A549 (cell line): Measurements from ENCODE around the gene CCDC187. TPM values are rescaled to one million over a fixed set of nuclear protein-coding genes. Genes with fewer than 3 reads are reported as not detected.

Source experiments
- ATAC-seq, 2 experiments: fragments of 200-7000 bp in 1 of 2; fragments of >200 bp in 1 of 2; cut with Nextera tagmentation in 1 of 2; cut with Tn5 transposase in 1 of 2; 3 replicates each; pipeline versions ENCODE4 v1.8.0 to v1.9.1; 2018 to 2020; ENCODE audit warnings: mild to moderate bottlenecking in 1 of 2, moderate library complexity in 1 of 2
- CTCF ChIA-PET: fragments of 300-600 bp; sonication (Branson Sonifier 250); formaldehyde crosslinking; extraction: SDS; loops from one replicate; lab custom pipeline; 2021; ENCODE audit warnings: antibody characterized with exemption, inconsistent platforms; lab: Yijun Ruan, JAX
- POLR2A ChIA-PET: fragments of 350-600 bp; formaldehyde crosslinking; extraction: SDS; loops from one replicate; lab custom pipeline; 2021; ENCODE audit warnings: antibody characterized with exemption, inconsistent platforms; lab: Yijun Ruan, JAX
- DNase-seq, 2 experiments: peaks; one replicate each; pipeline versions ENCODE4 v3.0.0 to v3.0.0-alpha.2; 2011 to 2016; ENCODE audit warnings: low read depth in 1 of 2, low spot score in 1 of 2
- FAIRE-seq: peaks from 2 replicates; lab custom pipeline; 2011; peaks lifted over from hg19 to GRCh38; lab: Jason Lieb, UNC
- H3K27ac ChIP-seq, 2 experiments: fragments of >200 bp; sonication (Bioruptor Twin); formaldehyde crosslinking; 3 replicates each; pipeline ENCODE4 v1.5.1; 2016 to 2017
- H3K4me1 ChIP-seq: fragments of >200 bp; sonication (Bioruptor Twin); formaldehyde crosslinking; 3 replicates; pipeline ENCODE4 v1.6.1; 2016
- H3K4me2 ChIP-seq: fragments of >200 bp; sonication (Bioruptor Twin); formaldehyde crosslinking; 3 replicates; pipeline ENCODE4 v1.6.1; 2016
- H3K4me3 ChIP-seq: fragments of >200 bp; sonication (Bioruptor Twin); formaldehyde crosslinking; 3 replicates; pipeline ENCODE4 v1.5.1; 2016
- H3K9me3 ChIP-seq: fragments of >200 bp; sonication (Bioruptor Twin); formaldehyde crosslinking; 3 replicates; pipeline ENCODE4 v1.6.1; 2016
- BHLHE40 ChIP-seq: IDR thresholded peaks from 2 replicates; pipeline ENCODE4 v1.6.1; 2012; ENCODE audit warnings: low read depth, low read length, inconsistent platforms
- CHD2 ChIP-seq: fragments of 150-350 bp; IDR thresholded peaks from 2 replicates; pipeline ENCODE4 v1.6.1; 2014; ENCODE audit warnings: low read length; ENCODE audit not compliant: partially characterized antibody
- CTCF ChIP-seq: fragments of >200 bp; sonication (Bioruptor Twin); formaldehyde crosslinking; IDR thresholded peaks from 3 replicates; pipeline ENCODE4 v1.5.1; 2016
- EHF ChIP-seq: fragments of 250-450 bp; sonication (Bioruptor Pico); IDR thresholded peaks from 2 replicates; pipeline ENCODE4 v1.5.0; 2020; ENCODE audit warnings: mild to moderate bottlenecking
- EP300 ChIP-seq, 2 experiments: fragments of >200 bp; sonication (Bioruptor Twin); formaldehyde crosslinking; IDR thresholded peaks; 2 replicates in 1 of 2; 3 replicates in 1 of 2; pipeline ENCODE4 v1.6.1; 2016 to 2017
- GATA3 ChIP-seq: IDR thresholded peaks from 2 replicates; pipeline ENCODE4 v1.6.1; 2012; ENCODE audit warnings: borderline replicate concordance
- HES2 ChIP-seq: fragments of >200 bp; sonication (Bioruptor Twin); formaldehyde crosslinking; IDR thresholded peaks from 2 replicates; pipeline ENCODE4 v1.6.1; 2016
- HMGXB4 ChIP-seq: fragments of 250-450 bp; sonication (Bioruptor Pico); IDR thresholded peaks from 2 replicates; pipeline ENCODE4 v1.5.0; 2021; ENCODE audit warnings: mild to moderate bottlenecking, moderate library complexity, borderline replicate concordance
- HOXA7 ChIP-seq: fragments of 250-450 bp; sonication (Bioruptor Pico); IDR thresholded peaks from 2 replicates; pipeline ENCODE4 v1.5.0; 2020; ENCODE audit warnings: mild to moderate bottlenecking, moderate library complexity
- HOXB13 ChIP-seq: fragments of 250-450 bp; sonication (Bioruptor Pico); IDR thresholded peaks from 2 replicates; pipeline ENCODE4 v1.5.0; 2020; ENCODE audit warnings: low read depth, mild to moderate bottlenecking, moderate library complexity
- HOXB5 ChIP-seq: fragments of 250-450 bp; sonication (Bioruptor Pico); IDR thresholded peaks from 2 replicates; pipeline ENCODE4 v1.5.0; 2020; ENCODE audit warnings: mild to moderate bottlenecking, moderate library complexity
- JUNB ChIP-seq: fragments of >200 bp; sonication (Bioruptor Twin); formaldehyde crosslinking; IDR thresholded peaks from 2 replicates; pipeline ENCODE4 v1.6.1; 2016
- KDM1A ChIP-seq: fragments of 200-600 bp; sonication (generic); IDR thresholded peaks from 2 replicates; pipeline ENCODE4 v1.6.1; 2016; ENCODE audit warnings: low read depth, mild to moderate bottlenecking
- KDM5A ChIP-seq: fragments of 200-600 bp; sonication (generic); IDR thresholded peaks from 2 replicates; pipeline ENCODE4 v1.6.1; 2016; ENCODE audit warnings: antibody characterized with exemption, mild to moderate bottlenecking
- MAZ ChIP-seq: fragments of 150-350 bp; IDR thresholded peaks from 2 replicates; pipeline ENCODE4 v1.6.1; 2014; ENCODE audit warnings: antibody characterized with exemption, low read depth, low read length, borderline replicate concordance
- NPAS2 ChIP-seq: fragments of 250-450 bp; sonication (Bioruptor Pico); IDR thresholded peaks from 2 replicates; pipeline ENCODE4 v1.8.0; 2022; ENCODE audit warnings: mild to moderate bottlenecking, moderate library complexity, borderline replicate concordance
- PBX3 ChIP-seq: IDR thresholded peaks from 2 replicates; pipeline ENCODE4 v1.6.1; 2012
- PHF8 ChIP-seq: fragments of 200-600 bp; sonication (generic); IDR thresholded peaks from 2 replicates; pipeline ENCODE4 v1.6.1; 2016; ENCODE audit warnings: low read depth, mild to moderate bottlenecking, antibody characterized with exemption, moderate library complexity, borderline replicate concordance
- RARB ChIP-seq: fragments of 250-450 bp; sonication (Bioruptor Pico); IDR thresholded peaks from 2 replicates; pipeline ENCODE4 v1.8.0; 2021; ENCODE audit warnings: mild to moderate bottlenecking, moderate library complexity
- RCOR1 ChIP-seq: fragments of 150-350 bp; IDR thresholded peaks from 2 replicates; pipeline ENCODE4 v1.6.1; 2014; ENCODE audit warnings: antibody characterized with exemption, low read length, low read depth
- SMC3 ChIP-seq: fragments of >200 bp; sonication (Bioruptor Twin); formaldehyde crosslinking; IDR thresholded peaks from 3 replicates; pipeline ENCODE4 v1.6.1; 2018; ENCODE audit warnings: inconsistent platforms
- SREBF2 ChIP-seq: fragments of 450-650 bp; IDR thresholded peaks from 2 replicates; pipeline ENCODE4 v1.6.1; 2014; ENCODE audit warnings: mild to moderate bottlenecking, moderate library complexity
- TP53 ChIP-seq: fragments of 250-450 bp; sonication (Bioruptor Pico); IDR thresholded peaks from 2 replicates; pipeline ENCODE4 v1.5.0; 2021; ENCODE audit warnings: mild to moderate bottlenecking, moderate library complexity
- ZNF302 ChIP-seq: fragments of 250-450 bp; sonication (Bioruptor Pico); IDR thresholded peaks from 2 replicates; pipeline ENCODE4 v1.9.0; 2021; ENCODE audit warnings: inconsistent platforms, mild to moderate bottlenecking, moderate library complexity
- ZSCAN20 ChIP-seq: fragments of 250-450 bp; sonication (Bioruptor Pico); IDR thresholded peaks from 2 replicates; pipeline ENCODE4 v1.8.0; 2022; ENCODE audit warnings: mild to moderate bottlenecking, moderate library complexity
- WGBS: methylation state at CpG from one replicate; pipeline ENCODE4 v1.1.6; 2017; ENCODE audit errors: missing lambda C conversion rate; 5-methylcytosine and 5-hydroxymethylcytosine counted together
- polyA plus RNA-seq, 4 experiments: library from polyadenylated mRNA; depleted of rRNA in 3 of 4; stranded (reverse); fragments of >200 nt; fragmentation: RNase III in 1 of 4; extraction: RNeasy Plus Mini Kit Qiagen cat#74134 plus additional on column Dnase treatment in 1 of 4; gene quantifications; 2 replicates in 3 of 4; 3 replicates in 1 of 4; pipeline ENCODE4 v1.2.3, GENCODE V29; 2011 to 2017

Gene CCDC187
- polyA plus RNA-seq, 2 of the 4 experiments (the other 2 are of a cell fraction) = under 0.01 TPM; not detected in 1

GRCh38 chr9:136331030-136331429 is 27.1 kb upstream of the CCDC187 start:
- ChIA-PET CTCF (interaction anchor here (1.7 to 2.5 kb wide), 2 partner anchors 9 to 15 kb away, joined by 5 to 18 read pairs; no protein-coding TSS in a partner anchor), POLR2A (interaction anchor here (1.0 kb wide), 1 partner anchor 32 kb away, joined by 3 read pairs; no protein-coding TSS in a partner anchor)
- Histone ChIP-seq H3K4me3 (no peak overlapping the region), H3K4me2 (no peak overlapping the region), H3K4me1 (peaks cover 20% of the 10 kb centered on the region), H3K9me3 (no peaks in the 10 kb centered on the region), H3K27ac (no peak overlapping the region)
- ATAC-seq (no peak), DNase-seq (no peak), FAIRE-seq (no peak)
- 76% methylated on average over 7 of the region's 15 CpGs for WGBS
- TF ChIP-seq HES2 = no peak
- TF ChIP-seq MAZ = no peak
- TF ChIP-seq JUNB = no peak
- no peak for TF ChIP-seq EP300 (IDR thresholded peaks at IDR 0.05)
- no peak for TF ChIP-seq TP53 (CRISPR knock-in tag)
- TF ChIP-seq KDM1A = no peak
- TF ChIP-seq PHF8 = no peak
- no peak for TF ChIP-seq HOXB5 (CRISPR knock-in tag)
- TF ChIP-seq CHD2 = no peak
- no peak for TF ChIP-seq RCOR1
- no peak for TF ChIP-seq RARB (CRISPR knock-in tag)

GRCh38 chr9:136330406-136330990 is 26.6 kb upstream of the CCDC187 start:
- FAIRE-seq = no peak

GRCh38 chr9:136329636-136330405 is 25.9 kb upstream of the CCDC187 start:
- Histone ChIP-seq H3K4me2 (no peak overlapping the region), H3K27ac (no peak overlapping the region), H3K4me3 (no peak overlapping the region), H3K9me3 (no peaks in the 10 kb centered on the region)
- no peak for ATAC-seq
- WGBS = 89% methylated on average over 10 of the region's 23 CpGs
- CTCF ChIA-PET = interaction anchor here (1.8 to 2.5 kb wide), 4 partner anchors 8 to 16 kb away, joined by 6 to 18 read pairs (median 10); no protein-coding TSS in a partner anchor
- TF ChIP-seq SREBF2 (no peak), SMC3 (no peak), GATA3 (no peak), HOXA7 (CRISPR knock-in tag) (no peak), CHD2 (no peak), NPAS2 (CRISPR knock-in tag) (no peak), ZNF302 (no peak), HOXB13 (CRISPR knock-in tag) (no peak), CTCF (no peak), RCOR1 (no peak), KDM1A (no peak), KDM5A (no peak), TP53 (CRISPR knock-in tag) (no peak), EHF (CRISPR knock-in tag) (no peak), ZSCAN20 (no peak), HMGXB4 (CRISPR knock-in tag) (no peak), JUNB (no peak), HES2 (no peak), EP300 (IDR thresholded peaks at IDR 0.05) (no peak), PBX3 (no peak)
- TF ChIP-seq, all 56 proteins: peak for 0
- POLR2A ChIA-PET = no interaction called here
- H3K4me1 ChIP-seq = peaks cover 18% of the 10 kb centered on the region
- DNase-seq (no peak), FAIRE-seq (no peak)

More at GRCh38 chr9:136330406-136330990, 26.6 kb upstream of the CCDC187 start:
- DNase-seq (no peak), ATAC-seq (no peak)
- WGBS = 81% methylated on average over 10 of the region's 14 CpGs
- Histone ChIP-seq H3K27ac (no peak overlapping the region), H3K4me1 (peaks cover 18% of the 10 kb centered on the region), H3K4me3 (no peak overlapping the region), H3K4me2 (no peak overlapping the region), H3K9me3 (no peaks in the 10 kb centered on the region)
- ChIA-PET POLR2A (interaction anchor here (1.0 kb wide), 1 partner anchor 32 kb away, joined by 3 read pairs; no protein-coding TSS in a partner anchor), CTCF (interaction anchor here (1.7 to 2.5 kb wide), 3 partner anchors 10 to 15 kb away, joined by 5 to 18 read pairs (median 6); no protein-coding TSS in a partner anchor)
- no peak for TF ChIP-seq BHLHE40
